Hematopoietic multipotent progenitor cell treated with erythropoietin and hydrocortisone succinate and interleukin-3 and kit ligand, for 15 days (in vitro differentiated cells): Measurements from ENCODE around the gene LRRC14B.
"Not testable (repeated sequence)": the region's sequence is repeated elsewhere in the genome, so short reads cannot be mapped to it uniquely, and the experiment has no call there.

Experiments used
- DNase-seq: peaks from one replicate; pipeline ENCODE4 v3.0.0-alpha.2; 2015; ENCODE audit warnings: low spot score

The LRRC14B gene

DNA sequence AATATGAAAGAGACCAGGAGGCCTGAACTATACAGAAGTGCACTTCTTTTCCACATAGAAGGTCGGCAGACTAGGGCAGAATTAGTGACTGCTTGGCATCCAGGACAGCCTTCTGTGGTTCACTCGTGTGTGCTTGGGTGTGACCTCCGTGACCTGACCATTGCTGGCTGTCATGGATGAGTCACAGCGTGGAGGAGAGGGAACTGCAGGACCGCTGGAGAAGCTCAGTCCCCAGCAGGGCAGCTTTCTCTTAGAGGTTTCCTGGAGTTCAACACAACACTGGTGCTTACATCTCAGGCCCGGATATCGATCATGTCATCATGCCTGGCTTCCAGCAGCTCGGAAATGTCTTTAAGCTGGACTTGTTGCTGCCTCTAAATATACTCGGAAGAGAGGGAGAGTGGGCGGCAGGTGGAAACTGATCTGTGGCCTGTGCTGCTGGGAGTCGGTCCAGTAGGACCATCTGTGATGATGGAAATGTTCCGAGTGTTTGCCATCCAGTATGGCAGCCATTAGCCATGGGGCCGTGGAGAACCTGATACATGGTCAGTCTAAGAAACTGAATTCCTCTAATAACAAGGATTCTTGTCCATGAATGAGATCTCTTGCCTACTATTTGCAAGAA lies 49.9 kb downstream of the LRRC14B start:
- not testable (repeated sequence) for DNase-seq

DNA sequence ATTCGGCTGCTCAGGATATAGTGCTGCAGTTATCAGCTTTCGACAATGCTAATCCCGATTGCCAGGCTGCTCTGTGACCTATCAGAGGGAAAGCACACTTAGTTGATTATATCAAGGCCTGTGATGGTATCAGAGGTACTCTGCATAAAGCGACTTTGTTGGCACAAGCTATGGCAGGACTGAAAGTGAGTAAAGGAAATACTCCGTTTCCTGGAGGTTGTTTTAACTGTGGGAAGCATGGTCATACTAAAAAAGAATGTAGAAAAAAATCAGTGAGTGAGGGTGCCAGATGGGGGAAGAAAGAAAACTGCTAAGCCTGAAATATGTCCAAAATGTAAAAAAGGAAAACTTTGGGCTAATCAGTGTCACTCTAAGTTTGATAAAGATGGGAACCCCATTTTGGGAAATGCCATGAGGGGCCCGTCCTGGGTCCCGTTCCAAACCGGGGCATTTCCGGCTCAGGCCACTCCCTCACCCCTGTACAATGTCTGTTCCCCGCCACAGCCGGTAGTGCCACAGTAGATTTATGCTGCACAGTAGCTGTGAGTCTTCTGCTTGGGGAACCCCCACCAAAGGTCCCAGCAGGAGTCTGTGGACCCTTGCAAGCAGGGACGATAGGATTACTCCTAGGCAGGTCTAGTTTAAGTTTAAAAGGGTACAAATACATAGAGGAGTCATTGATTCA lies 52.5 kb downstream of the LRRC14B start:
- DNase-seq = not testable (repeated sequence)

DNA sequence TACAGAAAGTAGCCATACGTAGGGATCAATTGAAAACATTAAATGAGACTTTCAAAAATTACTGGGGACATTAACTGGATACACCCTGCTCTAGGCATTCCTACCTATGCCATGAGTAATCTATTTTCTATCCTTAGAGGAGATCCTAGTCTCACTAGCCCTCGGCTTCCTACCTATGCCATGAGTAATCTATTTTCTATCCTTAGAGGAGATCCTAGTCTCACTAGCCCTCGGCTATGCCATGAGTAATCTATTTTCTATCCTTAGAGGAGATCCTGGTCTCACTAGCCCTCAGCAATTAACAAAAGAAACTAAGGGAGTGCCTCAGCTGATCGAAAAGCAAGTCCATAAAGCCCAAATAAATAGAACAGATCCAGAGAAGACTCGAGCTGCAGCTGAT lies 54.4 kb downstream of the LRRC14B start:
- not testable (repeated sequence) for DNase-seq
